ENCODE data around the gene STK32B.

- TF ChIP-seq CTCF (IDR thresholded peaks at IDR 0.05): no peak
- TF ChIP-seq POLR2A (IDR thresholded peaks at IDR 0.05): no peak
Observed at GRCh38 chr4:5338531-5338930, 287.3 kb downstream of the STK32B start.
